Measurements from ENCODE around the gene SPATA9.

DNA sequence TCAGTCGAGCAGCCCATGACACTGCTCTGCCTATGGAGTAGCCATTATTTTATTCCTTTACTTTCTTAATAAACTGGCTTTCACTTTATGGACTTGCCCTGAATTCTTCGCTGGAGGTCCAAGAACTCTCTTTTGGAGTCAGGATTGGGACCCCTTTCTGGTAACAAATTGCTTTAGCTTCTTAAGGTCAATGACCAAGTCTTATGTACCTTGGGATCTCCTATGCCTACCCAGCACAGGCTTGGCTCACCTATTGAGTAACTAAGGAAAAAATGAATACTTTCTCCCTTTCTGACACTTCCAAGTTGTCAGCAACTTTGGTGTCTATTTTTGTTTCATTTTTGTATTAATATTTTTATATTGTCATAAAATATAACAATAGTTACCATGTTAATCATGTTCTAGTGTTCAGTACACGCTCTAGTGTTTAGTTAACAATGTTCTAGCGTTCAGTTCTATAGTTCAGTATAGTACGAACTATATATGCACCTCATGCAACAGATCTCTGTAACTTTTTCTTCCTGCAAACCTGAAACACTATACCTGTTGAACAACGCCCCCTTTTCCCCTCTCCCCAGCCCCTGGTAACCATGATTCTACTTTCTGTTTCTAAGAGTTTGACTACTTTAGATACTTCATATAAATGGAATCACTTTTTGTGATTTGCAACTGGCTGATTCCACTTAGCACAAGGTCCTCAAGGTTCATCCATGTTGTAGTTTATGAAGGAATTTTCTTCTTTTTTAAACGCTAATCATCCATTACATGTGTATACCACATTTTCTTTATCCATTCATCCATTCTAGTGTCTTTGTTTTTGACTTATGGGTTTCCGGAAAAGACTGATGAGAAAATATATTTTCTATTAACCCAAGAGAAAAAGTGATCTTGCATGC, 46.6 kb upstream of the SPATA9 start:
- TF ChIP-seq, protein P1, sequence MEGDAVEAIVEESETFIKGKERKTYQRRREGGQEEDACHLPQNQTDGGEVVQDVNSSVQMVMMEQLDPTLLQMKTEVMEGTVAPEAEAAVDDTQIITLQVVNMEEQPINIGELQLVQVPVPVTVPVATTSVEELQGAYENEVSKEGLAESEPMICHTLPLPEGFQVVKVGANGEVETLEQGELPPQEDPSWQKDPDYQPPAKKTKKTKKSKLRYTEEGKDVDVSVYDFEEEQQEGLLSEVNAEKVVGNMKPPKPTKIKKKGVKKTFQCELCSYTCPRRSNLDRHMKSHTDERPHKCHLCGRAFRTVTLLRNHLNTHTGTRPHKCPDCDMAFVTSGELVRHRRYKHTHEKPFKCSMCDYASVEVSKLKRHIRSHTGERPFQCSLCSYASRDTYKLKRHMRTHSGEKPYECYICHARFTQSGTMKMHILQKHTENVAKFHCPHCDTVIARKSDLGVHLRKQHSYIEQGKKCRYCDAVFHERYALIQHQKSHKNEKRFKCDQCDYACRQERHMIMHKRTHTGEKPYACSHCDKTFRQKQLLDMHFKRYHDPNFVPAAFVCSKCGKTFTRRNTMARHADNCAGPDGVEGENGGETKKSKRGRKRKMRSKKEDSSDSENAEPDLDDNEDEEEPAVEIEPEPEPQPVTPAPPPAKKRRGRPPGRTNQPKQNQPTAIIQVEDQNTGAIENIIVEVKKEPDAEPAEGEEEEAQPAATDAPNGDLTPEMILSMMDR (IDR thresholded peaks at IDR 0.05 in 8 of 11, conservative IDR thresholded peaks at IDR 0.05 in 3 of 11): no peak
- TF ChIP-seq POLR2A (IDR thresholded peaks at IDR 0.05): no peak

Data from spleen (tissue), 7 donors.